Measurements from ENCODE around the gene ADAM12.

Gene ADAM12

DNA sequence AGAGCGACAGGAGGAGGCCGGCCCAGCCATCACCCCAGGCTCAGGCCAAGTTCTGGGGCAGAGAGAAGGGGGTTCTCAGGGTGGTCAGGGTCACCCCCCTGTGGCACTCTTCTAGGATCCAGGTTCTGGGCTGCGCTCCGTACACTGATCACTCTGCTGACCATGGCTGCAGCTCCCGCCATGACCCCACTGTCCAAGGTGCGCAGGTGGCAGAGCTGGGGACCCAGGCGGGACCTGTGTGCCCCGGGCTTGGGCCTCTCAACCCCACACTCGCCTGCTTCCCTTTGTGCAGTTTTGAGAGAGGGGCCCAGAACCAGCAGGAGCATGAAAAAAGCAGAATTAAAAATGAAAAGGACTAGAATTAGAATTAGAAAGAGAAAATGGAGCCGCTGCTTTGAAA, 264.8 kb downstream of the ADAM12 start:
- DNase-seq (ENCODE audit: low spot score): no peak
- TF ChIP-seq, protein P1, sequence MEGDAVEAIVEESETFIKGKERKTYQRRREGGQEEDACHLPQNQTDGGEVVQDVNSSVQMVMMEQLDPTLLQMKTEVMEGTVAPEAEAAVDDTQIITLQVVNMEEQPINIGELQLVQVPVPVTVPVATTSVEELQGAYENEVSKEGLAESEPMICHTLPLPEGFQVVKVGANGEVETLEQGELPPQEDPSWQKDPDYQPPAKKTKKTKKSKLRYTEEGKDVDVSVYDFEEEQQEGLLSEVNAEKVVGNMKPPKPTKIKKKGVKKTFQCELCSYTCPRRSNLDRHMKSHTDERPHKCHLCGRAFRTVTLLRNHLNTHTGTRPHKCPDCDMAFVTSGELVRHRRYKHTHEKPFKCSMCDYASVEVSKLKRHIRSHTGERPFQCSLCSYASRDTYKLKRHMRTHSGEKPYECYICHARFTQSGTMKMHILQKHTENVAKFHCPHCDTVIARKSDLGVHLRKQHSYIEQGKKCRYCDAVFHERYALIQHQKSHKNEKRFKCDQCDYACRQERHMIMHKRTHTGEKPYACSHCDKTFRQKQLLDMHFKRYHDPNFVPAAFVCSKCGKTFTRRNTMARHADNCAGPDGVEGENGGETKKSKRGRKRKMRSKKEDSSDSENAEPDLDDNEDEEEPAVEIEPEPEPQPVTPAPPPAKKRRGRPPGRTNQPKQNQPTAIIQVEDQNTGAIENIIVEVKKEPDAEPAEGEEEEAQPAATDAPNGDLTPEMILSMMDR (IDR thresholded peaks at IDR 0.05): no peak
- Histone ChIP-seq H3K27ac (no peak overlapping the region), H3K4me3 (no peak overlapping the region)

DNA sequence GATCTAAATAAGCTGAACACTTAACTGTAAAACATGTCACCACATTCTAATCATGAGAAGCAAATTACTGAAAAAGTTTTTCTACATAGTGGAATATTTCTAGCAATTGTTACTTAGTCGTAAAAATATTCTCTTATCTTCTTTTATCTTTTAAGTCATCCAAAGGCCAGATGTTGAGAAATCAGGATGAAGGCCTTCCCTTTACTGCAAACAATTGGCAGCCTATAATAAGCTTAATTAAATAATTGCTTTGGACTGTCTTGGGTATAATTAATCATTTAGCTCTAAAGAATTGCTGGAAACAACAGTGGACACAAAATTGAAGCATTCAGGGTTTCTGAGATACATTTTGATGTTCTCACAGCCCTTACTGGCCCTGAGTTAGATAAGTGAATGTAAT, 265.4 kb downstream of the ADAM12 start:
- Histone ChIP-seq H3K4me3 (no peak overlapping the region), H3K27ac (no peak overlapping the region)
- DNase-seq (ENCODE audit: low spot score): no peak
- TF ChIP-seq, protein P1 (IDR thresholded peaks at IDR 0.05): no peak

DNA sequence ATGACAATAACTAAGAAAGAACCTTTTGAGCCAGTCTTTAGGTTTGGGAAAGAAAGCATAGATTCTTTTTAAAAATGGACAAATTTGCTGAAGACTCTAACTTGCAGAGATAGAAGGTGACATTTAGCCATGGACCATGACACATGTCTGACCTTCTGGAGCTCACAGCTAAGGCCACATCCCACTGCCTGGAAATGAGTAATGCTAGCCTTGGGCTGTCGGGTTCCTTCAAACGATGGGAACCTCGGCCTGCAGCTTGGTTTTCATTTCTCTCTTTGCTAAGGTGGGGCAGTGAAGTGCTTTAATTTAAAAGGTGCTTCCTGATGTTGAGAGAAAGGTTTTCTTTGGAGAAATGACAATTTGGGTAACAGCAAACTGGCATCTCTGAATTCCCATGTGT, 268.7 kb downstream of the ADAM12 start:
- no peak for DNase-seq (ENCODE audit: low spot score)
- no peak overlapping the region for H3K27ac ChIP-seq
- no peak overlapping the region for H3K4me3 ChIP-seq
- TF ChIP-seq, protein P1 (IDR thresholded peaks at IDR 0.05): no peak

DNA sequence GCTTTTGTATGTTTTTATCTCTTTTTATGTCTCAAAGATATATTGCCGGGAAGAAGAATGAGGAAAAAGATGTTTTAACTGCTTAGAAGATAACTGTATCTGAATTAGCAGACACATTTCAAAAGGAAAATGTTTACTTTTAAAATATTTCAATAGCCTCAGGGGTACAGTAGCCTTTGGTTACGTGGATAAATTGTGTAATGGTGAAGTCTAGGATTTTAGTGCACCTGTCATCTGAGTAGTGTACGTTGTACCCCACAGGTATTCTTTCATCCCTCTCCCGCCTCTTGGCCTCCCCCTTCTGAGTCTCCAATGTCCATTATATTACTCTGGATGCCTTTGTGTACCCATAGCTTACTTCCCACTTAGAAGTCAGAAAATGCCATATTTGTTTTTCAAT, 269.8 kb downstream of the ADAM12 start:
- TF ChIP-seq, protein P1 (IDR thresholded peaks at IDR 0.05): no peak
- H3K4me3 ChIP-seq: no peak overlapping the region
- no peak overlapping the region for H3K27ac ChIP-seq
- no peak for DNase-seq (ENCODE audit: low spot score)

DNA sequence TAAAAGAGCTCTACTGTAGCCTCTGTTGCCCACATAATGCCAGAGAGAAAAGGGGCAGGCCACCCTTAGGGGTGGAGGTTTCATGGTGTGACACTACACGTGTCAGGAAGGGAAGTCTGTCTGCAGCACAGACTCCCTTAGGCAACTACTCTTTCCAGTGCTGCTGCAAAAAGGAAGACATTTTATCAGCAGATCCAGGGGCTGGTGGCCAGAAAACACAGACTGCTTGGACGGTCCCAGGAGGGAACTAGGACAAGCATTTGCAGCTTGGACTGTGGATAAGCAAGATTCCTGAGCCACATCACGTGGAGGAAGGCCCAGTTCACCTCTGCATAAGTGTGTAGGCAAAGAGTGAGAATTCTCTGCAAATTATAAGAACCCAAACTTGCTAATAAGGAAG, 271.1 kb downstream of the ADAM12 start:
- Histone ChIP-seq H3K4me3 (no peak overlapping the region), H3K27ac (no peak overlapping the region)
- TF ChIP-seq, protein P1 (IDR thresholded peaks at IDR 0.05): no peak
- DNase-seq (ENCODE audit: low spot score): no peak

DNA sequence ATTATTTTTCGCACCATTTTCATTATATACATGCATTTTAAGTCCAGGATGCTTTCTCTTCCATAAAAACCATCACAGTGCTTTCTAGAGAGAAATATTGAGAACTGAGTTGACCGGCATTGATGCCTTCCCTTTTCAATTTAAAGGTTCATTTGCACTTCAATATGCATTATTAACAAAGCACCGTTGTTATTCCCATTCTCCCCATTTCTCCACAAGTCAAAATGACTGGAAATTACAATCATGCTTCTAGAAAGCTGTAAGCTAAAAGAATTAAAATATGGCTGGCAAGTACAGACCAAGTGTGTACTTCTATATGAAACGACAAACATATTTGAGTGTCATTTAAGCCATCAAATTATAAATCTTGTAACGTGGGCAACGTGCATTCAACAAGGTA, 272.4 kb downstream of the ADAM12 start:
- no peak overlapping the region for H3K4me3 ChIP-seq
- TF ChIP-seq, protein P1 (IDR thresholded peaks at IDR 0.05): no peak
- DNase-seq (ENCODE audit: low spot score): no peak
- no peak overlapping the region for H3K27ac ChIP-seq

DNA sequence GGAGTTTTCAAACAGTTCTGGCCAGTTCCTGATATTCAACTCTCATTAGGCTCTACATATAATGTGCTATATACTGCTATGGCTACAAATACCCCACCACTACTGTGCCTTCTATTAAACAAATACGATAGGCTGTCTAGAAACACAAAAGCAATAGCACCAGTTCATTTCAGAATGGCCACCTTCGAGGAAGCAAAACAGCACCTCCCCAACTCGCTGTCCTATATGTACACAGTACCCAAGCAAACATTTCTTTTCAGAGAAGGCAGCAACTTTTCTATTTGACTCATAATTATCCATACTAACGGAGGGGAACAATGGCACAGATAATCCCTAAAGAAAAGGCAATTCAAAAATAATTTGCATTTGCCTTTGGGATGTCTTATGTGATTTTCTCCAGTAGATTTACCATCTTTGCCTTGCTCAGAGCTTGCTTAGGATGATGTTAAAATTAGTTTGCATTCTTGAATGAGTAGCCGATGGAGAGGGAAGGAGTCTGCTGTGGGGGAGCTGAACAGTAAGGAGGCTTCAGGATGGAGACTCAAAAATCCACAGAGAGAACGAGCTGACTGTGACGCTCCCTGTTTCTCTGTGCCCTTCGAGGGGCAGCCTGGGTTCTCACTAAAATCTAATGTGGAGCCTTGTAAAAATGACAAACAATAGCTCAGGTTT, 273.3 kb downstream of the ADAM12 start:
- H3K4me3 ChIP-seq: no peak overlapping the region
- no peak for DNase-seq (ENCODE audit: low spot score)
- no peak overlapping the region for H3K27ac ChIP-seq
- TF ChIP-seq, protein P1 (IDR thresholded peaks at IDR 0.05): no peak

Measured in coronary artery (tissue), 2 donors.